Measurements from ENCODE around the gene WSCD2. TPM values are rescaled to one million over a fixed set of nuclear protein-coding genes. Genes with fewer than 3 reads are reported as not detected.

The WSCD2 gene
- total and polyA plus RNA-seq, 2 of the 4 experiments (the other 2 are of a cell fraction) = not detected

DNA sequence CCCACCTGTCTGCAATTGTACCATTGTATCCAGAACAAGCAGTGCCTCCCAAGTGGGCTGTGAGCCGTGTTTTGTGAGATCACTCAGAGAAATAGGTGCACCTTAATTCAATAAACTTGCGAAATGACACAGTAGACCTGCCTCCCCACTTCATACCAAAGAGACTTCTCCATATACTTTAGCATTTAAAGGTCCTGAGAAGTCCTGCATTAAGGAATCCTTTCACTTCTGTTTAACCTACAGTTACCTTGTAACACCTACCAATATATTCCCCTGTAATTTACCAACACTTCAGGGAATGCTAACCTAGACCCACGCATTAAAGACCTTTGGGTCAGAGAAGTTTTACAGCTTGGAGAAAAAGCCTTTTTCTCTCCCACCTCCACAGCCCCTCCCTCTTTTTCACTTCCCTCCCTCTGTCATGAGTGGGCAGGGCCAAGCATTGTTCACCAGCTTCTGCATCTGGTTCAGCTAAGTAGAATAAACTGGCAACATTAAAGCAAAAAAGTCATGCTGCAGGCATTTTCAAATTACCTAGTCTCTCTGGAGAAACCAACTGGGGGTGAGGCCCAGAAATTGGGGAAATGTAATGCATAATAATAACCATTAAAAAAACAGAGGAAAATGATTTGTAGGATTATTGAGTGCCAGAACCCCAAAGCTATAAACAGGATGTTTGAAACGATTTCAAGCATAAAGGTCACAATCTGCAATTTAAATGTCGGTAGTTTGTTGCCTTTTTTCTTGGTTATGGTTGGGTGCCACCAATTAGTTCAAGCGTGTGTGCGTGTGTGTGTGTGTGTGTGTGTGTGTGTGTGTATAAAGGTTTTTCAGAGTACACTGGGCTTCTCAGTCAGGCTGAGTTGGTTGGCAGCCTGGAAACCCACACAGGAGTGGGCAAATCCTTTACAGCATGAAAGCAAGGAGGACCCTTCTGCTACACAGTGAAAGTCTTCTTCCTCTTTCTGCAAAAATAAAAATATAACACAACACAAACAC, 13.7 kb upstream of the WSCD2 start:
- in situ Hi-C loops (cut with MboI; ENCODE audit: low sequenced_read_pairs) (no loop called here), dilution Hi-C loops (cut with HindIII; ENCODE audit: low sequenced_read_pairs, unreplicated experiment) (no loop called here), intact Hi-C loops (cut with micrococcal nuclease) (no loop called here)

More for the DNA sequence above, 13.7 kb upstream of the WSCD2 start:
- no peaks in the 10 kb centered on the region for H3K27me3 ChIP-seq (ENCODE audit: control insufficient read depth, insufficient read depth, low read length)
- no peak overlapping the region for H3K56ac ChIP-seq (ENCODE audit: extremely low read depth, insufficient read depth, low read length)
- no peak overlapping the region for H3K4me3 ChIP-seq (ENCODE audit: insufficient read depth, low read depth, low read length)
- no peak overlapping the region for H2BK20ac ChIP-seq (ENCODE audit: low read depth, low read length)
- H4K5ac ChIP-seq (ENCODE audit: low read depth, low read length) = no peak overlapping the region
- no peaks in the 10 kb centered on the region for H3K79me1 ChIP-seq (ENCODE audit: low read depth in 1 of 2, low read length in 2 of 2)
- H3K9me1 ChIP-seq (ENCODE audit: insufficient read depth, low read length) = no peaks in the 10 kb centered on the region
- 25% methylated on average over 2 of the region's 7 CpGs; no CpG with 5 or more reads in 1 of the 2 experiments for WGBS, 2 experiments (ENCODE audit: extremely low coverage in 2 of 2, insufficient read length in 1 of 2)
- H3K9ac ChIP-seq (ENCODE audit: low read depth, low read length) = no peak overlapping the region
- H3K4me2 ChIP-seq (ENCODE audit: low read depth, low read length) = no peak overlapping the region
- H2AK9ac ChIP-seq (replicated peaks; ENCODE audit: low read depth, low read length, poor library complexity) = no peak overlapping the region
- TF ChIP-seq MAFK (IDR thresholded peaks at IDR 0.05; ENCODE audit: low read depth, low read length) (no peak), BHLHE40 (IDR thresholded peaks at IDR 0.05; ENCODE audit: low read depth, low read length) (no peak), CHD1 (IDR thresholded peaks at IDR 0.05; ENCODE audit: low read depth, low read length) (no peak), MAZ (IDR thresholded peaks at IDR 0.05; ENCODE audit: borderline replicate concordance, low read depth, low read length) (no peak), RCOR1 (IDR thresholded peaks at IDR 0.05; ENCODE audit: insufficient replicate concordance, low read length) (no peak), NFE2L2 (IDR thresholded peaks at IDR 0.05; ENCODE audit: low read depth, low read length) (no peak), FOS (IDR thresholded peaks at IDR 0.05; ENCODE audit: low read depth, low read length) (no peak), MXI1 (IDR thresholded peaks at IDR 0.05; ENCODE audit: borderline replicate concordance, low read depth, low read length) (no peak), RAD21 (IDR thresholded peaks at IDR 0.05; ENCODE audit: low read length) (no peak), POLR2A (IDR thresholded peaks at IDR 0.05; ENCODE audit: low read depth, low read length) (no peak), CEBPB (IDR thresholded peaks at IDR 0.05; ENCODE audit: low read depth, low read length) (no peak)
- TF ChIP-seq, protein P1, sequence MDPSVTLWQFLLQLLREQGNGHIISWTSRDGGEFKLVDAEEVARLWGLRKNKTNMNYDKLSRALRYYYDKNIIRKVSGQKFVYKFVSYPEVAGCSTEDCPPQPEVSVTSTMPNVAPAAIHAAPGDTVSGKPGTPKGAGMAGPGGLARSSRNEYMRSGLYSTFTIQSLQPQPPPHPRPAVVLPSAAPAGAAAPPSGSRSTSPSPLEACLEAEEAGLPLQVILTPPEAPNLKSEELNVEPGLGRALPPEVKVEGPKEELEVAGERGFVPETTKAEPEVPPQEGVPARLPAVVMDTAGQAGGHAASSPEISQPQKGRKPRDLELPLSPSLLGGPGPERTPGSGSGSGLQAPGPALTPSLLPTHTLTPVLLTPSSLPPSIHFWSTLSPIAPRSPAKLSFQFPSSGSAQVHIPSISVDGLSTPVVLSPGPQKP (IDR thresholded peaks at IDR 0.05; ENCODE audit: borderline replicate concordance, low read depth, low read length) = no peak
- TF ChIP-seq, protein P2, sequence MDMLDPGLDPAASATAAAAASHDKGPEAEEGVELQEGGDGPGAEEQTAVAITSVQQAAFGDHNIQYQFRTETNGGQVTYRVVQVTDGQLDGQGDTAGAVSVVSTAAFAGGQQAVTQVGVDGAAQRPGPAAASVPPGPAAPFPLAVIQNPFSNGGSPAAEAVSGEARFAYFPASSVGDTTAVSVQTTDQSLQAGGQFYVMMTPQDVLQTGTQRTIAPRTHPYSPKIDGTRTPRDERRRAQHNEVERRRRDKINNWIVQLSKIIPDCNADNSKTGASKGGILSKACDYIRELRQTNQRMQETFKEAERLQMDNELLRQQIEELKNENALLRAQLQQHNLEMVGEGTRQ (IDR thresholded peaks at IDR 0.05; ENCODE audit: low read depth, low read length) = no peak
- TF ChIP-seq, protein P3, sequence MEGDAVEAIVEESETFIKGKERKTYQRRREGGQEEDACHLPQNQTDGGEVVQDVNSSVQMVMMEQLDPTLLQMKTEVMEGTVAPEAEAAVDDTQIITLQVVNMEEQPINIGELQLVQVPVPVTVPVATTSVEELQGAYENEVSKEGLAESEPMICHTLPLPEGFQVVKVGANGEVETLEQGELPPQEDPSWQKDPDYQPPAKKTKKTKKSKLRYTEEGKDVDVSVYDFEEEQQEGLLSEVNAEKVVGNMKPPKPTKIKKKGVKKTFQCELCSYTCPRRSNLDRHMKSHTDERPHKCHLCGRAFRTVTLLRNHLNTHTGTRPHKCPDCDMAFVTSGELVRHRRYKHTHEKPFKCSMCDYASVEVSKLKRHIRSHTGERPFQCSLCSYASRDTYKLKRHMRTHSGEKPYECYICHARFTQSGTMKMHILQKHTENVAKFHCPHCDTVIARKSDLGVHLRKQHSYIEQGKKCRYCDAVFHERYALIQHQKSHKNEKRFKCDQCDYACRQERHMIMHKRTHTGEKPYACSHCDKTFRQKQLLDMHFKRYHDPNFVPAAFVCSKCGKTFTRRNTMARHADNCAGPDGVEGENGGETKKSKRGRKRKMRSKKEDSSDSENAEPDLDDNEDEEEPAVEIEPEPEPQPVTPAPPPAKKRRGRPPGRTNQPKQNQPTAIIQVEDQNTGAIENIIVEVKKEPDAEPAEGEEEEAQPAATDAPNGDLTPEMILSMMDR (conservative IDR thresholded peaks at IDR 0.05; ENCODE audit: low read depth, low read length) = no peak
- ATAC-seq (ENCODE audit: low read depth) (no peak), DNase-seq (no peak)
- no peak overlapping the region for H4K8ac ChIP-seq (ENCODE audit: low read depth in 2 of 2, low read length in 2 of 2)
- no peak overlapping the region for H3K14ac ChIP-seq (replicated peaks; ENCODE audit: low read depth, low read length)
- H2AFZ ChIP-seq (replicated peaks; ENCODE audit: low read length, poor library complexity) = no peak overlapping the region
- POLR2A ChIA-PET (ENCODE audit: unreplicated experiment) = no interaction called here
- H2BK120ac ChIP-seq (ENCODE audit: low read depth, low read length) = no peak overlapping the region
- H2BK15ac ChIP-seq (ENCODE audit: low read depth, low read length) = no peak overlapping the region
- H2BK5ac ChIP-seq (ENCODE audit: low read depth, low read length, poor library complexity, severe bottlenecking) = no peak overlapping the region
- no peak overlapping the region for H3K27ac ChIP-seq (ENCODE audit: insufficient read depth, low read length)
- no peaks in the 10 kb centered on the region for H3K9me3 ChIP-seq (ENCODE audit: control insufficient read depth, insufficient read depth, low read length)
- BruUV-seq (replicated peaks) = no TSS peak
- H3K23ac ChIP-seq (ENCODE audit: low read depth, low read length) = no peak overlapping the region
- no peak overlapping the region for H3K4ac ChIP-seq (ENCODE audit: low read depth, low read length)
- no peaks in the 10 kb centered on the region for H3K4me1 ChIP-seq (ENCODE audit: control insufficient read depth, insufficient read depth, low read length)
- H3K18ac ChIP-seq (ENCODE audit: low read depth, low read length) = no peak overlapping the region
- CTCF ChIA-PET = no interaction called here
- no peak overlapping the region for H2AK5ac ChIP-seq (ENCODE audit: low read depth, low read length)
- H3K36me3 ChIP-seq (ENCODE audit: control insufficient read depth, insufficient read depth, low read length) = no peaks in the 10 kb centered on the region
- H4K20me1 ChIP-seq (ENCODE audit: insufficient read depth, low read length) = no peaks in the 10 kb centered on the region
- no peak overlapping the region for H4K91ac ChIP-seq (ENCODE audit: insufficient read depth, low read depth, low read length)

Measured in IMR-90 (cell line).